Stimulated activated CD4-positive, alpha-beta T cell treated with anti-CD3 and anti-CD28 coated beads, Interleukin-15, amount 100 ng/mL, for 48 hours (primary cell): ENCODE measurements around the gene GADL1.

ENCODE experiments used
- DNase-seq, 2 donors: peaks; one replicate each; pipeline ENCODE4 v3.0.0-alpha.2; 2020; ENCODE audit warnings: low read depth in 2 of 2

Gene GADL1

GRCh38 chr3:30875505-30875904, 19.0 kb downstream of the GADL1 start:
- no peak for DNase-seq

GRCh38 chr3:30873671-30874070, 20.8 kb downstream of the GADL1 start:
- no peak for DNase-seq

GRCh38 chr3:30872879-30873278, 21.6 kb downstream of the GADL1 start:
- no peak for DNase-seq

- no peak for DNase-seq
Measured at GRCh38 chr3:30871720-30872119, 22.7 kb downstream of the GADL1 start.

- no peak for DNase-seq
Measured at GRCh38 chr3:30864836-30865235, 29.6 kb downstream of the GADL1 start.

- DNase-seq, result no peak
Measured at GRCh38 chr3:30864132-30864531, 30.3 kb downstream of the GADL1 start.

GRCh38 chr3:30862004-30862403, 32.5 kb downstream of the GADL1 start:
- DNase-seq, result no peak

- DNase-seq, result no peak
Measured at GRCh38 chr3:30858894-30859389, 35.5 kb downstream of the GADL1 start.

GRCh38 chr3:30855400-30856292, 38.8 kb downstream of the GADL1 start:
- DNase-seq, result no peak

- DNase-seq, result no peak
Measured at GRCh38 chr3:30852833-30853232, 41.6 kb downstream of the GADL1 start.

GRCh38 chr3:30848087-30848779, 46.2 kb downstream of the GADL1 start:
- no peak for DNase-seq

GRCh38 chr3:30847592-30847991, 46.9 kb downstream of the GADL1 start:
- no peak for DNase-seq

GRCh38 chr3:30845606-30846005, 48.9 kb downstream of the GADL1 start:
- DNase-seq, result no peak

- no peak for DNase-seq
Measured at GRCh38 chr3:30843877-30844276, 50.6 kb downstream of the GADL1 start.

GRCh38 chr3:30836141-30836540, 58.3 kb downstream of the GADL1 start:
- DNase-seq, result no peak

GRCh38 chr3:30835667-30836066, 58.8 kb downstream of the GADL1 start:
- DNase-seq, result no peak

- no peak for DNase-seq
Measured at GRCh38 chr3:30832961-30833575, 61.4 kb downstream of the GADL1 start.

- DNase-seq, result no peak
Measured at GRCh38 chr3:30827080-30827479, 67.4 kb downstream of the GADL1 start.

- no peak for DNase-seq
Measured at GRCh38 chr3:30826531-30826942, 67.9 kb downstream of the GADL1 start.

GRCh38 chr3:30819067-30819798, 75.2 kb downstream of the GADL1 start:
- DNase-seq, result no peak

- no peak for DNase-seq
Measured at GRCh38 chr3:30813734-30814133, 80.7 kb downstream of the GADL1 start.
